Measurements from ENCODE around the gene PKDREJ.
A peak's percentile ranks its signal among the peaks of the same experiment; 100 is the strongest.
"Not testable (repeated sequence)": the region's sequence is repeated elsewhere in the genome, so short reads cannot be mapped to it uniquely, and the experiment has no call there.

PKDREJ gene

DNA sequence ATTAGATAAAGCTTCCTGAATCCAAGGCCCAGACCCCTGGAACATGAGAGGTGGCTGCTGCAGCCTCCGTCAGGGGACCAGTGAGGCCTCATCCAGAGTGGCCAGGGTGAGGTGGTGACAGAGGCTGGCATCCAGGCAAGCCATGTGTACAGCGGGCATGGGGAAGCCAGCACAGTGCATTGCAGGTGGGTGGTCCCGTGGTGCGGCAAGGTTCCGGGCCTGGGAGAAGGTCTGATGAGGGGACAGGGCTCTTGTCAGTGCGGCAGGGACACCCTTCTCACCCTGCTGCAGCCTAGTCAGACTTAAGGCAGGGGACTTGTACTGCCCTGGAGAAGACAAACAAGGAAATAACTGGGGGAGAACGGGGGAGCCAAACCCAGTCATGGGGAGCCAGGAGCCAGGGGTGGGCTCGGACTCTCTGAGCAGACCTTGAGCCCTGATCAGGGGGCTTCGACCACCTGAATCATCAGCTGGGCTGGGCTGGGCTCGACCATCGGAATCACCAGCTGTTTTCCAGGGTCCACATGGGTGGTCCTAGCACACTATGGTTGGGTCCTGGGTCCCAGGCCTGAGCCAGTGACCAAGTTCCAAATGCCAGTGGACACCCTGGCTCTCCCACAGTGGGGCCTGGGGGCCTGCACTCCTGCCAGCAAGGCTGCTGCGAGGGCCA is 9.8 kb upstream of the PKDREJ start:
- no peak for TF ChIP-seq CTCF (IDR thresholded peaks at IDR 0.05; ENCODE audit: low read depth, low read length)
- no peak for DNase-seq (ENCODE audit: low read depth in 2 of 2)
- H3K4me3 ChIP-seq (replicated peaks in 1 of 2; ENCODE audit: low read depth in 2 of 2, low read length in 2 of 2) = no peak overlapping the region

- DNase-seq (ENCODE audit: low read depth in 2 of 2) = no peak
- H3K4me3 ChIP-seq (replicated peaks in 1 of 2; ENCODE audit: low read depth in 2 of 2, low read length in 2 of 2) = no peak overlapping the region
- no peak for TF ChIP-seq CTCF (IDR thresholded peaks at IDR 0.05; ENCODE audit: low read depth, low read length)
Measured at GRCh38 chr22:46272196-46272595, 9.1 kb upstream of the PKDREJ start.

DNA sequence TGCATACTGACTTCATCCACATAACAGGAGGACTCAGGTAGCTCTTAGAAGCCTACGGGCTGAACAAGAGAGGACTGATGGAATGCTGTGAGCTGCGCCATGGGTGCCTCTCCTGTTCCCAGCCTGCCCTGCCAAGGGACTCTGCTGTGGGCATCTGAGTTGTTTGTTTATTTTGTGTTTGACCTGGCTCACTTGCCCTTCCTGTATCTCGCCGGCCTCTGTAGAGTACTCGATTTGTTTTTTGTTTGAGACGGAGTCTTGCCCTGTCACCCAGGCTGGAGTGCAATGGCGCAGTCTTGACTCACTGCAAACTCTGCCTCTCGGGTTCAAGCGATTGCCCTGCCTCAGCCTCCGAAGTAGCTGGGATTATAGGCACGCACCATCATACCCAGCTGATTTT is 6.4 kb upstream of the PKDREJ start:
- no peak overlapping the region for H3K4me3 ChIP-seq (replicated peaks in 1 of 2; ENCODE audit: low read depth in 2 of 2, low read length in 2 of 2)
- TF ChIP-seq CTCF (IDR thresholded peaks at IDR 0.05; ENCODE audit: low read depth, low read length) = no peak
- no peak for DNase-seq (ENCODE audit: low read depth in 2 of 2)

DNA sequence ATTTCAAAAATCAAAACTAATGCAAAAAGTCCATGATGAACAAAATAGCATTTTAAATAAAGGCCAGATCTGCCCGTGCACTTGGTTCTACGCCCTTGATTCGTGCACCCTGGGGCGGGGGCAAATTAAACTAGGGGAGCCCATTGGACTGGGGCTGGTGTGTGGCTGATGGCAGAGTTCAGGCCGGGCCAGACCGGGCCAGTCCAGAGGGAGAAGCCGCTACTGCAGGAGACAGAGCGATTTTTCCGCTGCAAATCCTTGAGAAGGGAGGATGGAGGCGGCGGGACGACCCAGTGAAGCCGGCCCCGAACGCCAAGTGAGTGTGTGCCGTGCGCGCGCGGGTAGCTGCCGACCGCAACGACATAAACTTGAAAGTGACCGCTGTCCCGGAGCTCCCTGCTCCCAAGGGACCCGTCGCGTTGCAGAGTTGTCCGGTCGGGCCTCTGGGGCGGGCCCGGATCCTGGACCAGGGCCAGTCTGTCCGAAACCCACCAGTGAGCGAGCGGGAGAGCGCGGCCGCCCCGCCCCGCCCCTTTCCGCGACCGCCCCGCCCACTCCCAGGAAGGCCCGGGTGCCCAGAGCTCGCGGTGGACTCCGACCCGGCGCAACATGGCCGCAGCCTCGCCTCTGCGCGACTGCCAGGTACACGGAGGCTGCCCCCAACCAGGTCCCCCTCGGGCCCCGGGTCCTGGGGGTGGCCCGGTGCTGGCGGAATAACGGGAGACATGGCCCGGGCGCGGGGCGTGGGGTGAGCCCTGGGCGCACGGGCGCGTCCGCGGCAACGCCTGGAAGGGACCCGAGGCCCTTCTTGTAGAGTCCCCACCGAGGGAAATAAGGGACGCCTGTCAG is 4.5 kb upstream of the PKDREJ start, which contains the start of gene TTC38:
TSS of gene TTC38 (plus strand) at position 578 of the 849 bp plus-strand sequence. CDS start at position 610, 32 bp downstream.
- DNase-seq (ENCODE audit: low read depth in 2 of 2) = peak; percentile 80 to 88
- TF ChIP-seq CTCF (IDR thresholded peaks at IDR 0.05; ENCODE audit: low read depth, low read length) = no peak
- H3K4me3 ChIP-seq (replicated peaks in 1 of 2; ENCODE audit: low read depth in 2 of 2, low read length in 2 of 2) = peak within 1 kb of the TSS; percentile 75 to 76

- not testable (repeated sequence) for H3K4me3 ChIP-seq (replicated peaks in 1 of 2; ENCODE audit: low read depth in 2 of 2, low read length in 2 of 2); DNase-seq (ENCODE audit: low read depth in 2 of 2)
Measured at GRCh38 chr22:46265627-46266026, 2.5 kb upstream of the PKDREJ start.

GRCh38 chr22:46264520-46264919 is 1.4 kb upstream of the PKDREJ start:
- not testable (repeated sequence) for H3K4me3 ChIP-seq (replicated peaks in 1 of 2; ENCODE audit: low read depth in 2 of 2, low read length in 2 of 2); DNase-seq (ENCODE audit: low read depth in 2 of 2)

DNA sequence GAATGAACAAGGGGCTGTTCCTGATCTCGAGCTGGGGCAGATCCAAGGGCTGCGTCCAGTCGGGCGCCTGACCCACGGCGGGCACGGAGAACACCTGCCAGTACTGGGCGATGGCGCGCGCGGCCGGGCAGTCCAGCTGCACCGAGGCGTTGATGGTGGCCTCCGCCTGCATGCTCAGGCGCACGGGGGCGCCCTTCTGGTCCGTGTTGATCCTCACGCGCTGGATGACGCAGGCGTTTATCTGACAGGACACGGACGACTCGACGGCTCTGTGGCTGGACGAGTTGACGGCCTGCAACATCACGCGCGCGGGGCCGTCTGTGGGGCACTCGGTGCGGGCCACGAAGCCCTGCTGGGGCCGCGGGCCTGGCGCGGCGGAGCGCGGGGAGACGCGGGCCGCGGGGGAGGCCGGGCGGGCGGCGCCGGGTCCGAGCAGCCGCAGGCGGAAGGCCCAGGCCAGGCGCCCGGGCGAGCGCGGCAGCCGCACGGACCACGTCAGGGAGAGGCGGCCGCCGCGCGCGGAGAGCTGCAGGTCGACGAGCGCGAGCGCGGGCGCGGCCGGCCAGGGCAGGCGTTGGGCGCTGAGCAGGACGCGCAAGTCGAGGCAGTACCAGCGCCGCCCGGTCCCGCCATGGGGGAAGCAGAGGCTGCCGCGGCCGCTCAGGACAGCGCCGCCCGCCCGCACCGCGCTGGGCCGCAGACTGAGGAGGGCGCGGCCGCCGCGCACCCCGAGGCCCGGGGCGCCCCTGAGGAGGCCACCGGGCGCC is 511 bp downstream of the PKDREJ start:
- H3K4me3 ChIP-seq (replicated peaks in 1 of 2; ENCODE audit: low read depth in 2 of 2, low read length in 2 of 2) = no peak overlapping the region
- no peak for TF ChIP-seq CTCF (IDR thresholded peaks at IDR 0.05; ENCODE audit: low read depth, low read length)
- DNase-seq (ENCODE audit: low read depth in 2 of 2) = peak; percentile 49 to 54

All from cardiac fibroblast (primary cell).